Right lobe of liver (tissue), 4 donors: ENCODE measurements around the gene PTEN.

Experiments
- CTCF ChIP-seq, 4 donors: fragments of 200-600 bp in 3 of 4; fragments of 450-650 bp in 1 of 4; IDR thresholded peaks; one replicate each; pipeline versions ENCODE4 v1.5.1 to v1.8.0; 2016 to 2022; ENCODE audit warnings: antibody characterized with exemption in 4 of 4, mild to moderate bottlenecking in 2 of 4
- POLR2A ChIP-seq: fragments of 450-650 bp; IDR thresholded peaks from one replicate; pipeline ENCODE4 v1.6.1; 2017; ENCODE audit warnings: antibody characterized with exemption, mild to moderate bottlenecking
- donor health status: DM: no; HTN: no; CAD: no.
- donor health status: DM: no; HTN: no; CAD: no.
- donor health status: DM: no; HTN: yes; CAD: no.

GRCh38 chr10:87920538-87920937 lies 57.1 kb downstream of the PTEN start:
- no peak for TF ChIP-seq CTCF (IDR thresholded peaks at IDR 0.05)
- TF ChIP-seq POLR2A, result no peak
